NCI-H2171 treated with DMSO at 0.1 percent for 48 hours (cell line): ENCODE measurements around the gene SNED1.
A peak's percentile ranks its signal among the peaks of the same experiment; 100 is the strongest.

ENCODE experiments used
- DNase-seq: peaks from one replicate; lab custom pipeline; 2025; lab: John Stamatoyannopoulos, UW

The SNED1 gene

GRCh38 chr2:241006412-241006811, 8.0 kb downstream of the SNED1 start:
- no peak for DNase-seq

GRCh38 chr2:241007111-241007510, 8.7 kb downstream of the SNED1 start:
- DNase-seq, result no peak

GRCh38 chr2:241007880-241008710, 9.7 kb downstream of the SNED1 start:
- DNase-seq, result no peak

GRCh38 chr2:241008711-241009121, 10.3 kb downstream of the SNED1 start:
- no peak for DNase-seq

GRCh38 chr2:241009191-241009590, 10.8 kb downstream of the SNED1 start:
- DNase-seq, result no peak

GRCh38 chr2:241009601-241010530, 11.4 kb downstream of the SNED1 start:
- no peak for DNase-seq

- no peak for DNase-seq
Measured at GRCh38 chr2:241010531-241011295, 12.3 kb downstream of the SNED1 start.

- no peak for DNase-seq
Measured at GRCh38 chr2:241011296-241011600, 12.8 kb downstream of the SNED1 start.

GRCh38 chr2:241011751-241012510, 13.5 kb downstream of the SNED1 start:
- DNase-seq, result no peak

GRCh38 chr2:241014224-241014623, 15.8 kb downstream of the SNED1 start:
- DNase-seq, result no peak

- no peak for DNase-seq
Measured at GRCh38 chr2:241014764-241015163, 16.3 kb downstream of the SNED1 start.

GRCh38 chr2:241015439-241015838, 17.0 kb downstream of the SNED1 start:
- no peak for DNase-seq

GRCh38 chr2:241017228-241017940, 19.0 kb downstream of the SNED1 start:
- DNase-seq, result no peak

- no peak for DNase-seq
Measured at GRCh38 chr2:241018051-241018891, 19.9 kb downstream of the SNED1 start.

GRCh38 chr2:241019441-241020139, 21.2 kb downstream of the SNED1 start:
- no peak for DNase-seq

- DNase-seq, result no peak
Measured at GRCh38 chr2:241020201-241020600, 21.8 kb downstream of the SNED1 start.

- DNase-seq, result no peak
Measured at GRCh38 chr2:241020629-241021190, 22.3 kb downstream of the SNED1 start.

GRCh38 chr2:241025639-241026038, 27.2 kb downstream of the SNED1 start:
- peak; percentile 1 for DNase-seq
